HepG2 (cell line): ENCODE measurements around the gene CPED1. TPM values are rescaled to one million over a fixed set of nuclear protein-coding genes. Genes with fewer than 3 reads are reported as not detected.
"Not testable (repeated sequence)": the region's sequence is repeated elsewhere in the genome, so short reads cannot be mapped to it uniquely, and the experiment has no call there.

Source experiments
- ATAC-seq: fragments of 200-7000 bp; cut with Tn5 transposase; 3 replicates; pipeline ENCODE4 v1.9.1; 2020; ENCODE audit warnings: mild to moderate bottlenecking, moderate library complexity
- BruUV-seq: library from RNA; stranded (reverse); fragments of 400-500 nt; replicated peaks from 2 replicates; lab custom pipeline; 2021; lab: Mats Ljungman, UMichigan
- CTCF ChIA-PET: fragments of 300-600 bp; formaldehyde crosslinking; extraction: SDS; loops from one replicate; lab custom pipeline; 2021; ENCODE audit warnings: low total read pairs, inconsistent platforms, low intra/inter-chr PET ratio; lab: Yijun Ruan, JAX
- POLR2A ChIA-PET: fragments of 350-600 bp; sonication (Branson Sonifier 250); formaldehyde crosslinking; loops from one replicate; lab custom pipeline; 2020; ENCODE audit warnings: antibody characterized with exemption, inconsistent platforms; lab: Yijun Ruan, JAX
- DNase-seq: peaks from one replicate; pipeline ENCODE4 v3.0.0-alpha.2; 2015; ENCODE audit warnings: low spot score
- FAIRE-seq: peaks from 3 replicates; lab custom pipeline; 2011; peaks lifted over from hg19 to GRCh38; lab: Jason Lieb, UNC
- H2AFZ ChIP-seq: one replicate; pipeline ENCODE4 v1.6.1; 2011; ENCODE audit warnings: low read length, inconsistent platforms
- H3K27ac ChIP-seq: fragments of 300-600 bp; 3 replicates; pipeline ENCODE4 v1.8.0; 2011; ENCODE audit warnings: mixed run types, mild to moderate bottlenecking, mixed read lengths, low read length, inconsistent platforms; ENCODE audit not compliant: insufficient read depth; ENCODE audit errors: extremely low read length
- H3K27me3 ChIP-seq, 2 experiments: fragments of 200-600 bp in 1 of 2; 2 replicates in 1 of 2; 3 replicates in 1 of 2; pipeline versions ENCODE4 v1.6.0 to v1.8.0; 2011; ENCODE audit warnings: low read length in 2 of 2, mild to moderate bottlenecking in 2 of 2, moderate library complexity in 2 of 2, inconsistent platforms in 1 of 2; ENCODE audit not compliant: insufficient read depth in 2 of 2, control insufficient read depth in 1 of 2
- H3K36me3 ChIP-seq, 2 experiments: fragments of 200-600 bp in 1 of 2; replicated peaks in 1 of 2; 2 replicates in 1 of 2; 3 replicates in 1 of 2; pipeline versions ENCODE4 v1.5.1 to v1.8.0; 2011; ENCODE audit warnings: low read length in 2 of 2, inconsistent platforms in 1 of 2; ENCODE audit not compliant: insufficient read depth in 2 of 2, control insufficient read depth in 1 of 2
- H3K4me1 ChIP-seq: 2 replicates; pipeline ENCODE4 v1.5.1; 2012; ENCODE audit warnings: low read length, inconsistent platforms; ENCODE audit not compliant: insufficient read depth
- H3K4me2 ChIP-seq: 2 replicates; pipeline ENCODE4 v1.6.0; 2011; ENCODE audit warnings: low read depth, low read length, inconsistent platforms
- H3K4me3 ChIP-seq, 3 experiments: fragments of 200-600 bp in 1 of 3; sonication (generic), shearing (Covaris generic) in 1 of 3; replicated peaks in 1 of 3; 2 replicates each; pipeline ENCODE4 v1.5.1; 2011 to 2016; ENCODE audit warnings: low read length in 3 of 3, inconsistent platforms in 2 of 3, low read depth in 2 of 3, mild to moderate bottlenecking in 2 of 3, control low read depth in 1 of 3, mixed read lengths in 1 of 3; ENCODE audit not compliant: insufficient read depth in 1 of 3
- H3K79me2 ChIP-seq: one replicate; pipeline ENCODE4 v1.6.1; 2011; ENCODE audit warnings: low read length, inconsistent platforms; ENCODE audit not compliant: insufficient read depth
- H3K9ac ChIP-seq: 2 replicates; pipeline ENCODE4 v1.6.0; 2011; ENCODE audit warnings: mild to moderate bottlenecking, low read depth, low read length, inconsistent platforms; ENCODE audit not compliant: insufficient read depth
- H3K9me3 ChIP-seq: 2 replicates; pipeline ENCODE4 v1.5.1; 2012; ENCODE audit warnings: mild to moderate bottlenecking, low read length
- H4K20me1 ChIP-seq: 2 replicates; pipeline ENCODE4 v1.6.0; 2011; ENCODE audit warnings: inconsistent platforms, mild to moderate bottlenecking, low read length, moderate library complexity; ENCODE audit not compliant: insufficient read depth
- WGBS: methylation state at CpG from one replicate; pipeline ENCODE4 v1.1.6; 2017; ENCODE audit warnings: low lambda C conversion rate; 5-methylcytosine and 5-hydroxymethylcytosine counted together
- in situ Hi-C: cut with HindIII; loops from 2 replicates; pipeline ENCODE4 v1.10.0; 2017; ENCODE audit warnings: low pct_unique_long_range_greater_than_20kb; ENCODE audit not compliant: extremely low pct_ligation_motif_present
- intact Hi-C: fragments of 100-400 bp; cut with micrococcal nuclease; formaldehyde crosslinking; loops from one replicate; pipeline ENCODE4 v1.10.0; 2022; ENCODE audit not compliant: unreplicated experiment
- polyA plus RNA-seq, 8 experiments: library from polyadenylated mRNA; depleted of rRNA in 3 of 8; stranded (reverse) in 7 of 8; unstranded in 1 of 8; fragments of >200 nt; fragmentation: Illumina TruSeq in 4 of 8; extraction: Trizol in 4 of 8; gene quantifications; 2 replicates each; pipeline versions ENCODE4 v1.2.1 to v1.2.3, GENCODE V29; 2011 to 2016; ENCODE audit warnings: low read depth in 4 of 8, missing spikeins in 1 of 8, mixed read lengths in 1 of 8; ENCODE audit not compliant: insufficient read depth in 1 of 8
- total RNA-seq, 5 experiments: library from RNA; depleted of rRNA; stranded (reverse); fragments of >200 nt; fragmentation: Illumina TruSeq; extraction: Trizol; gene quantifications; 2 replicates each; pipeline ENCODE4 v1.2.3, GENCODE V29; 2016; ENCODE audit warnings: low read depth in 1 of 5
- TF ChIP-seq, protein P1 (sequence below): sonication (generic); formaldehyde crosslinking; IDR thresholded peaks from 2 replicates; pipeline ENCODE4 v1.4.0; 2020; ENCODE audit warnings: missing genetic modification reagents
- TF ChIP-seq, protein P2 (sequence below), 2 experiments: IDR thresholded peaks; 2 replicates each; pipeline ENCODE4 v1.6.1; 2011 to 2012; ENCODE audit warnings: low read length in 2 of 2, borderline replicate concordance in 1 of 2, low read depth in 1 of 2, mild to moderate bottlenecking in 1 of 2, moderate library complexity in 1 of 2

Gene CPED1
- total and polyA plus RNA-seq, 2 of the 13 experiments (the other 11 are each of a cell fraction or from before 2014, with no cell fraction given): 11.5 to 27.0 TPM

DNA sequence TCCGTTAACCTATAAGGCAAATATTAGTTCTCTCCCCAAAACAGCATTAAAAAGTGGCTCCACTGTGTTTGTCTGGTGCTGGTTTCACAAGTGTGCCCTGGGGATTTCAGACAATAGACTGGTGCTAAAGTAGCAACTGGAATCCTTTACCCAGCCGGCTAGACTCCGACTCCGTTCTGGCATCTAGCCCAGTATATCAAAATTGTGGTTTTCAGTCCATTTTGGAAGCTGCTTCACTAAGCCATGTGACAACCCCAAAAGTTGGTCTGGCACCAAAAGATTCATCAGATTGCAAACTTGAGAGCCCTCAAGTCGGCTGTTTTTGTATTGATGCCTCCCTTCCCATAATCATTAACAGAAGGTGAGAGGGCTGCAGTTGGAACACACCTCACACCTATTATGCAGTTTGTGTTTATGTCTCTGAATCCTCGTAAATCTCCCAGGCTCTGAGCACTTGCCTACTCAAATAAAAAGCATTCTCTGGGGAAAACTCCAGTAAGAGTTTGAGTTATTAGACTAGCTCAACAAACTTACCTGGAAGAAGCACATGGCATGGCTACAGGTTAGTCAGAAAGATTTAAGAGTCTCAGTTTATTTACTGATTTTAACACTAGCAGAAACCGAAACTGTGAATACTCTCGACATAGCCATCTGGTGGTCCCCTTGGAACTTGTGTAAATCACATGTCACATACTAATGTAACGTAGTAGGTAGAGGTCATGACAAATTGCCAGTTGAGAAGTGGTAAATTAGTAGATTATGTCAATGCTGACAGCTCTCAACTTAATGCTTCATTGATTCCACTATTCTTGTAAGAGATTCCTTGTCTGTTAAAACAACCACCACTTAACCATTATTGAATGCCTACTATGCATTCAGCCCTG is 325.5 kb downstream of the CPED1 start (continued):
- TF ChIP-seq, protein P1, sequence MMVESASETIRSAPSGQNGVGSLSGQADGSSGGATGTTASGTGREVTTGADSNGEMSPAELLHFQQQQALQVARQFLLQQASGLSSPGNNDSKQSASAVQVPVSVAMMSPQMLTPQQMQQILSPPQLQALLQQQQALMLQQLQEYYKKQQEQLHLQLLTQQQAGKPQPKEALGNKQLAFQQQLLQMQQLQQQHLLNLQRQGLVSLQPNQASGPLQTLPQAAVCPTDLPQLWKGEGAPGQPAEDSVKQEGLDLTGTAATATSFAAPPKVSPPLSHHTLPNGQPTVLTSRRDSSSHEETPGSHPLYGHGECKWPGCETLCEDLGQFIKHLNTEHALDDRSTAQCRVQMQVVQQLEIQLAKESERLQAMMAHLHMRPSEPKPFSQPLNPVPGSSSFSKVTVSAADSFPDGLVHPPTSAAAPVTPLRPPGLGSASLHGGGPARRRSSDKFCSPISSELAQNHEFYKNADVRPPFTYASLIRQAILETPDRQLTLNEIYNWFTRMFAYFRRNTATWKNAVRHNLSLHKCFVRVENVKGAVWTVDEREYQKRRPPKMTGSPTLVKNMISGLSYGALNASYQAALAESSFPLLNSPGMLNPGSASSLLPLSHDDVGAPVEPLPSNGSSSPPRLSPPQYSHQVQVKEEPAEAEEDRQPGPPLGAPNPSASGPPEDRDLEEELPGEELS (CRISPR knock-in tag): no peak
- TF ChIP-seq, protein P2, sequence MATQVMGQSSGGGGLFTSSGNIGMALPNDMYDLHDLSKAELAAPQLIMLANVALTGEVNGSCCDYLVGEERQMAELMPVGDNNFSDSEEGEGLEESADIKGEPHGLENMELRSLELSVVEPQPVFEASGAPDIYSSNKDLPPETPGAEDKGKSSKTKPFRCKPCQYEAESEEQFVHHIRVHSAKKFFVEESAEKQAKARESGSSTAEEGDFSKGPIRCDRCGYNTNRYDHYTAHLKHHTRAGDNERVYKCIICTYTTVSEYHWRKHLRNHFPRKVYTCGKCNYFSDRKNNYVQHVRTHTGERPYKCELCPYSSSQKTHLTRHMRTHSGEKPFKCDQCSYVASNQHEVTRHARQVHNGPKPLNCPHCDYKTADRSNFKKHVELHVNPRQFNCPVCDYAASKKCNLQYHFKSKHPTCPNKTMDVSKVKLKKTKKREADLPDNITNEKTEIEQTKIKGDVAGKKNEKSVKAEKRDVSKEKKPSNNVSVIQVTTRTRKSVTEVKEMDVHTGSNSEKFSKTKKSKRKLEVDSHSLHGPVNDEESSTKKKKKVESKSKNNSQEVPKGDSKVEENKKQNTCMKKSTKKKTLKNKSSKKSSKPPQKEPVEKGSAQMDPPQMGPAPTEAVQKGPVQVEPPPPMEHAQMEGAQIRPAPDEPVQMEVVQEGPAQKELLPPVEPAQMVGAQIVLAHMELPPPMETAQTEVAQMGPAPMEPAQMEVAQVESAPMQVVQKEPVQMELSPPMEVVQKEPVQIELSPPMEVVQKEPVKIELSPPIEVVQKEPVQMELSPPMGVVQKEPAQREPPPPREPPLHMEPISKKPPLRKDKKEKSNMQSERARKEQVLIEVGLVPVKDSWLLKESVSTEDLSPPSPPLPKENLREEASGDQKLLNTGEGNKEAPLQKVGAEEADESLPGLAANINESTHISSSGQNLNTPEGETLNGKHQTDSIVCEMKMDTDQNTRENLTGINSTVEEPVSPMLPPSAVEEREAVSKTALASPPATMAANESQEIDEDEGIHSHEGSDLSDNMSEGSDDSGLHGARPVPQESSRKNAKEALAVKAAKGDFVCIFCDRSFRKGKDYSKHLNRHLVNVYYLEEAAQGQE (IDR thresholded peaks at IDR 0.05; ENCODE audit: borderline replicate concordance in 1 of 2, low read depth in 1 of 2, low read length in 2 of 2): no peak

DNA sequence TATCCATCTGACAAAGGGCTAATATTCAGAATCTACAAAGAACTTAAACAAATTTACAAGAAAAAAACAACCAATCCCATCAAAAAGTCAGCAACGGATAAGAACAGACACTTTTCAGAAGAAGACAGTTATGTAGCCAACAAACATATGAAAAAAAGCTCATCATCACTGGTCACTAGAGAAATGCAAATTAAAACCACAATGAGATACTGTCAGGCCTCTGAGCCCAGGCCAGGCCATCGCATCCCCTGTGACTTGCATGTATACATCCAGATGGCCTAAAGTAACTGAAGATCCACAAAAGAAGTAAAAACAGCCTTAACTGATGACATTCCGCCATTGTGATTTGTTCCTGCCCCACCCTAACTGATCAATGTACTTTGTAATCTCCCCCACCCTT is 326.7 kb downstream of the CPED1 start:
- H4K20me1 ChIP-seq, DNase-seq, POLR2A ChIA-PET, FAIRE-seq, H3K79me2 ChIP-seq, H3K4me2 ChIP-seq, H3K36me3 ChIP-seq, CTCF ChIA-PET, H3K27me3 ChIP-seq, intact Hi-C loops, in situ Hi-C loops, ATAC-seq, H3K9me3 ChIP-seq, H3K27ac ChIP-seq, H3K9ac ChIP-seq, H3K4me3 ChIP-seq, BruUV-seq, H3K4me1 ChIP-seq, H2AFZ ChIP-seq: not testable (repeated sequence)
- WGBS: 51% methylated on average over 2 of the region's 3 CpGs
